SK-N-SH treated with all-trans-retinoic acid at 6 μM for 48 hours (cell line): Measurements from ENCODE around the gene CHRNA4.

Experiments used
- CSDC2 ChIP-seq: fragments of 250-450 bp; sonication (Bioruptor Pico); IDR thresholded peaks from 2 replicates; pipeline ENCODE4 v1.5.0; 2020; ENCODE audit warnings: mild to moderate bottlenecking, moderate library complexity
- ESRRG ChIP-seq: fragments of 250-450 bp; sonication (Bioruptor Pico); IDR thresholded peaks from 2 replicates; pipeline ENCODE4 v1.6.1; 2021; ENCODE audit warnings: mild to moderate bottlenecking
- PATZ1 ChIP-seq: fragments of 250-450 bp; sonication (Bioruptor Pico); IDR thresholded peaks from 2 replicates; pipeline ENCODE4 v1.8.0; 2020; ENCODE audit warnings: mild to moderate bottlenecking, moderate library complexity, borderline replicate concordance
- PPARA ChIP-seq: fragments of 250-450 bp; sonication (Bioruptor Pico); IDR thresholded peaks from 2 replicates; pipeline ENCODE4 v1.5.0; 2020; ENCODE audit warnings: mild to moderate bottlenecking, borderline replicate concordance
- RARB ChIP-seq: fragments of 250-450 bp; sonication (Bioruptor Pico); IDR thresholded peaks from 2 replicates; pipeline ENCODE4 v1.8.0; 2021; ENCODE audit warnings: mild to moderate bottlenecking, moderate library complexity
- SNAI2 ChIP-seq: fragments of 250-450 bp; sonication (Bioruptor Pico); IDR thresholded peaks from 2 replicates; pipeline ENCODE4 v1.5.0; 2020; ENCODE audit warnings: mild to moderate bottlenecking, moderate library complexity
- ZFP3 ChIP-seq: fragments of 250-450 bp; sonication (Bioruptor Pico); IDR thresholded peaks from 2 replicates; pipeline ENCODE4 v1.5.0; 2020; ENCODE audit warnings: mild to moderate bottlenecking, moderate library complexity

DNA sequence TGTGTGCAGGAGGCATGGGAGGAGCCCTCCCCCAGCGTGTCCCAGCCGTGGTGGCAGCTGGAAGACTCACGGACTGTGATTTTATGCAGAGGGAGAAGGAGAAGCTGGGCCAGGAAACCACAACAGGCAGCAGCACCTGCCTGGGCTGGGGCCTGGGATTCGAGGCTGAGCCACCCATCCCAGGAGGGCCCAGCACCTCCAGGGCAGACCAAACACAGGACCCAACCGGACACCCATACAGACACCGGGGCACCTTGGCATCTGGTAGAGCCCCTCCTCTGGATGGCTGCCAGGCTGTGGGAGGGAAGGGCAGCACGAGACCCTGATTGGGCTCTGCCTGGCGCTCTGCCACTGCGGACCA lies 41.7 kb upstream of the CHRNA4 start:
- no peak for TF ChIP-seq PPARA (CRISPR knock-in tag)
- no peak for TF ChIP-seq ZFP3 (CRISPR knock-in tag)
- TF ChIP-seq SNAI2 (CRISPR knock-in tag): no peak
- TF ChIP-seq CSDC2 (CRISPR knock-in tag): no peak
- TF ChIP-seq PATZ1 (CRISPR knock-in tag): no peak
- TF ChIP-seq RARB (CRISPR knock-in tag): no peak
- no peak for TF ChIP-seq ESRRG (CRISPR knock-in tag)
